Superior temporal gyrus (tissue), 1 donor: Measurements from ENCODE around the gene MEIS3.

Experiments
- DNase-seq: peaks from one replicate; pipeline ENCODE4 v3.0.0-alpha.2; 2016; ENCODE audit errors: extremely low spot score

MEIS3 gene

GRCh38 chr19:47358936-47359335, 60.4 kb downstream of the MEIS3 start:
- no peak for DNase-seq

GRCh38 chr19:47357788-47358680, 61.3 kb downstream of the MEIS3 start:
- no peak for DNase-seq

- DNase-seq, result no peak
Measured at GRCh38 chr19:47356900-47357299, 62.4 kb downstream of the MEIS3 start.

- no peak for DNase-seq
Measured at GRCh38 chr19:47353307-47353712, 66.0 kb downstream of the MEIS3 start.
